ENCODE data around the gene XXYLT1.

The XXYLT1 gene

GRCh38 chr3:195164573-195165264 is 106.2 kb downstream of the XXYLT1 start:
- no peak for DNase-seq

- no peak for DNase-seq
These were observed 107.0 kb downstream of the XXYLT1 start for GRCh38 chr3:195163719-195164572.

GRCh38 chr3:195162816-195163215 is 108.1 kb downstream of the XXYLT1 start:
- DNase-seq, result no peak

GRCh38 chr3:195162033-195162669 is 108.8 kb downstream of the XXYLT1 start:
- DNase-seq, result no peak

- no peak for DNase-seq
These were observed 110.0 kb downstream of the XXYLT1 start for GRCh38 chr3:195160908-195161434.

GRCh38 chr3:195160257-195160898 is 110.6 kb downstream of the XXYLT1 start:
- DNase-seq, result no peak

- DNase-seq, result no peak
These were observed 111.2 kb downstream of the XXYLT1 start for GRCh38 chr3:195159814-195160165.

- no peak for DNase-seq
These were observed 111.7 kb downstream of the XXYLT1 start for GRCh38 chr3:195159117-195159813.

- DNase-seq, result no peak
These were observed 114.6 kb downstream of the XXYLT1 start for GRCh38 chr3:195156286-195156890.

- no peak for DNase-seq
These were observed 115.3 kb downstream of the XXYLT1 start for GRCh38 chr3:195155570-195156241.

- no peak for DNase-seq
These were observed 116.0 kb downstream of the XXYLT1 start for GRCh38 chr3:195154793-195155535.

GRCh38 chr3:195154111-195154791 is 116.7 kb downstream of the XXYLT1 start:
- DNase-seq, result no peak

GRCh38 chr3:195153653-195154052 is 117.3 kb downstream of the XXYLT1 start:
- DNase-seq, result no peak

- DNase-seq, result no peak
These were observed 117.8 kb downstream of the XXYLT1 start for GRCh38 chr3:195153130-195153529.

GRCh38 chr3:195151866-195152541 is 119.0 kb downstream of the XXYLT1 start:
- DNase-seq, result no peak

- DNase-seq, result no peak
These were observed 119.6 kb downstream of the XXYLT1 start for GRCh38 chr3:195151402-195151801.

GRCh38 chr3:195150181-195151118 is 120.5 kb downstream of the XXYLT1 start:
- DNase-seq, result no peak

Measured in activated CD4-positive, alpha-beta T cell treated with anti-CD3 and anti-CD28 coated beads, Interleukin-2, amount 50 U/mL, for 4 hours (primary cell).